HK-2 (cell line): ENCODE results near the gene SPCS3.
"Not testable (repeated sequence)": the region's sequence is repeated elsewhere in the genome, so short reads cannot be mapped to it uniquely, and the experiment has no call there.

Experiments
- DNase-seq: peaks from one replicate; pipeline ENCODE4 v3.0.0-alpha.2; 2018; ENCODE audit not compliant: unreplicated experiment

Gene SPCS3

GRCh38 chr4:176346836-176347235 lies 27.1 kb downstream of the SPCS3 start:
- not testable (repeated sequence) for DNase-seq

- DNase-seq = no peak
Observed at GRCh38 chr4:176350671-176351070, 30.9 kb downstream of the SPCS3 start.

DNA sequence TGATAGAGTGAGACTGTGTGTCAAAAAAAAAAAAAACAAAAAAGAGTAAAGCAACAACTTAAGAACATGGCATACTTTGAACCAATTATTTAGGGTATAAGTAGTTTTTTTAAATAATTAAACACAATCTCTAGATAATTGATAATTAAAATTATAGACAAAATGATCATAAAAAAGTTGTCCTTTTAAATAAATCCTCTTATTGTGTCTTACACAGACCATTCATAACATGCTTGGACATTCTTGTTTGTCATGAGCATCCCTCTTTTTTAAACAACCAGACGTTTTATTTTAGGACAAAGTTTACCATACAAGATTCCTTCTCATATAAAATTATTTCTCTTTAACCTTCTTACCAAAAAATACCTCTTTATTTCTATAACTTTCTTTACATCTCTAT lies 35.1 kb downstream of the SPCS3 start:
- no peak for DNase-seq

DNA sequence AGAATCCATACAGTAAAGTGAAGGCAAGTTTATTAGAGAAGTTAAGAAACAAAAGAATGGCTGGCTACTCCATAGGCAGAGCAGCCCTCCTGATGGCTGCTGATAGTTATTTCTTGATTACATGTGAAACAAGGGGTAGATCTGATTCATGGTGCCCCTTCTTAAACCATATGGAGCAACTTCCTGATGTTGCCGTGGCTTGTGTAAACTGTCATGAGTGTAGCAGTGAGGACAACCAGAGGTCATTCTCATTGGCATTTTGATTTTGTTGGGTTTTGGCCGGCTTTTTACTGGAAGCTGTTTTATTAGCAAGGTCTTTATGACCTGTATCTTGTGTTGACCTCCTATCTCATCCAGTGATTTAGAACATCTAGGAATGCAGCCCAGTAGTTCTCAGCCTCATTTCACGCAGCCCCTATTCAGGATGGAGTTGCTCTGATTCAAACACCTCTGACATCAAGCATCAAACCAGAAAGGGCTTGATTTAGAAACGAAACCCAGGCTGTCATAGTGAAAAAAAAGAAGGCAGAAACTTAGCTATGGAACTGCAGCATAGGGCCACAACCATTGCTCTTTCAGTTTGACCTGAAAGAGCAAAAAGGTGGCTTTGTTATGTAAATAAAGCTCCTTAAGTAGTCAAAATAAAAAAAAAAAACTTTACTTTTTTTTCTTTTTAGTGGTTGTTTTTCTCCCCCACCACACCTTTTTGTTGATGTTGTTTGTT lies 37.8 kb downstream of the SPCS3 start:
- DNase-seq = no peak

GRCh38 chr4:176358083-176358469 lies 38.3 kb downstream of the SPCS3 start:
- DNase-seq = no peak

GRCh38 chr4:176359590-176359989 lies 39.8 kb downstream of the SPCS3 start:
- no peak for DNase-seq

GRCh38 chr4:176360446-176360845 lies 40.7 kb downstream of the SPCS3 start:
- no peak for DNase-seq

GRCh38 chr4:176363072-176363471 lies 43.3 kb downstream of the SPCS3 start:
- DNase-seq = no peak

GRCh38 chr4:176367771-176368465 lies 48.2 kb downstream of the SPCS3 start:
- DNase-seq = no peak

DNA sequence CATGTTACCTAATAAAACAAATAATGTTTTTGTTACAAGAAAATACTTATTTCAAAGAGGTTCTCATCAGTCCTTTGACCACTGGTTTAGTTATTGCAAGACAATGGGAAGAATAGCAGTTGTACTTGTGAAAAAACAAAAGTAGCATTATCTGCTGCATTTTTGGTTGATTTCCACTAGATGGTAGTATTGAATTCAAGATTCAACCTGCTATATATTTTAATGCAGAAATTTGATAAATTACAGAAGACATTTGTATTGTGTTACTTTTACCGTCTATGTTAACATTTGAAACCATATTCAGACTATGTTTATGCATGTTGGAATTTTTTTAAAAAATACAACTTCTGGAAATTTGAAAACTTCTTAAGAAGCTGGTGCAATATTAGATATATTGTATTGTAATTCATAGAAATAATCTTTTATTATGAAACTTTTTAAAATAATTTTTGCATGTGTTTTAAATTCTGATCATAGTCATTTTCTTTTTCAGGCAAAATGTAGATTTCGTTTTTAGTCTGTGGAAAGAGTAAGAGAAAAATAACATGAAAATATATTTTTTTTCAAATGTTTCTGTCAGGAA lies 56.4 kb downstream of the SPCS3 start:
- DNase-seq = no peak

- no peak for DNase-seq
Observed at GRCh38 chr4:176377780-176378179, 58.0 kb downstream of the SPCS3 start.

DNA sequence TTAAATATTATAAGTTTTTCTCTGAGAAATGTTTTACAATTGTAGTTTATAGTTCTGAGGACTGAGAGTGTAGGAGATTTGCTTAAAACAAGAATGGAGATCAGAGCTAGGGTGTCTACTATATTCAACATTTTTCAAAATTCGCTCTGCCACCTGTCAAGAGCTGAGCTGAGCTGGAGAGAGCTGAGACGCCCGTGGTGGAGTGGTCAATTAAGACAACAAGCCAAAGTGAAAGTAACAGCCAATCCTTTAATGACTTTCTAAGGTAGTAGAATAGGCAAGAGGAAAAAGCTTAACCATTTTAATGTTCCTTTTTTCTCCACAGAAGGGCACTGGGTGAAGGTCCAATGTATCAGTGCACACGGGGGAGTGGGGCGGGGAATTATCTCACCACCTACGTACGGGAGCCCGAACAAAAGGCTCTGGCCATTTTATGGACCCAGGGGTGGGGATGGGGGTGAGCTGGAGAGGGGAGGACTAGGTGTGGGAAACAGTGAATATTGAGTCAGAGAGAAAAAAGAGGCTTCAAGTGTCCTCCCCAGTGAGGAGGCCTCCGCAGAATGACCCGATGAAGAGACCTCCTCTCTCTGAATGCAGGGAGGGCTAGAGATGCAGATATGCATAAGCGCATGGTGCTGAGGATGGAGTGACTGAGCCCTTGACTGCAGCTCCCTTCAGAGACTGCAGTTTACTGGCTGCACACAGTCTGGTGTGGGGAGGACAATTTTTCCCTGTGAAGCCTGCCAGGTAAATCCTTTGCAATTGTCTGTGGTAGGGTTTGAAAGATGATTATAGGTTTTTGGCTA lies 60.8 kb downstream of the SPCS3 start:
- DNase-seq = no peak
